GM18873 (cell line): Measurements from ENCODE around the gene TMEM178B.
"Not testable (repeated sequence)": the region's sequence is repeated elsewhere in the genome, so short reads cannot be mapped to it uniquely, and the experiment has no call there.

Source experiments
- ATAC-seq: cut with Tn5 transposase; IDR thresholded peaks from one replicate; pipeline ENCODE4 v1.9.1; 2021; ENCODE audit warnings: mild to moderate bottlenecking, moderate library complexity, moderate number of reproducible peaks; ENCODE audit not compliant: unreplicated experiment, low FRiP score

TMEM178B gene

DNA sequence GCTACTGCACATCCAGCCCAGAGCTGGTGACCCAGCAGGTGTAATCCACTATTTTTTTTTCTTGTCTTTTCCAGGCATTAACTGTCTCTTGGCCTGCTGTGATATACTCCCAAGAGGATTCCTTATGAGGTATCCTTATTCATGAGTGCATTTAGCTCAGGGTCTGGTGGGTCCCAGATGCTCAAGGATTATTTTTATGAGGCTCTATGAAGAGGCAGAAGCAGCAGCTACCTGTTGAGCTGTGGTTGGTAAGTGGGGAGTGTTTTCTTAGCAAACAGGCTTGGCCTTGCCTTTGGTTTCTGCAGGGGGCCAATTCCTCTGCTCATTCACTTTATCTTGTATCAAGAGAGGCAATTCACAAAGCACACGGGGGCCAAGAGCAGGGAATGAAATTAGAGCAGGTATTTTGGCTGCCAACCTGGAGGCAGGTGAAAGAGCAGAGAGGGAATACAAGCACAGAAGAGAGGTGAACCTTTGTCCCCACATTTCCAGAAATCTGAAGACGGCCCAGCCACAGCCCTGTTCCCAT lies 221.6 kb downstream of the TMEM178B start:
- no peak for ATAC-seq

DNA sequence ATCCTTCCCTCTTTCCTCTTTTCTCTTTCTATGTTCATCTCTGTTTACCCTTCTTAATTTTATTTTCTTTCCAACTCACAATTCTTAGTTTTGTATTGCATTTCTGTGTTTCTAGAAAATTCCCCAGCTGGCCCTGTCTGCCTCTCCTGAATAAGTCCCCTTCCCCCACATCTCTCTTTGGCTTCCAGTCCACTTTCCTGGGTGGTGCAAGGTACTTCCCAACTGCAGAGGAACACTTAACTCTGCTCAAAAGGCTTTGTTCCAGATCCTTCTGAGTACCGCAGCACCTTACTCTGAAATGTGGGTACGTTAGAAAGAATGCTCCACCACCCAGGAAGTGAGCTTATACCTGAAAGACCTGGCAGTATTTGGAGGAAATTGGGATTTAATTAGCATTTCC lies 227.0 kb downstream of the TMEM178B start:
- no peak for ATAC-seq

DNA sequence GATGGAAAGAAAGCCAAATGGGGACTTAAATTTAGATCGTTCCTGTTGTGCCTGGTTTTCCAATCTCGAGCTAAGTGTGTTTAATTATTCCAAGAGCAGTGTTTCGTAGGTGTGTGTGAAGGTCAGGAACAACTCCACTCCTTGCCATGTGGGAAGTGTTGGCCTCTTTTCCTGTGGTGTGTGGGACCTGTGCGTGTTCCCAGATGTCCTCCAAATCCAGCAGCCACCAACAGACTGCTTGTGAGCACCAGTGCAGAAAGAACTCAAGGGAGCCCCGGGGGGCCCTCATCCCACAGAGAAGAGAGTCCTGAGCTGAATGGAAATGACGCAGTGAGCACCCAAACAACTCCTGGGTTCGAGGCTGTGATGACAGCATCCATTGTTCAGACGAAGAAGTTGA lies 227.7 kb downstream of the TMEM178B start:
- ATAC-seq = no peak

GRCh38 chr7:141302617-141303016 lies 228.8 kb downstream of the TMEM178B start:
- no peak for ATAC-seq

DNA sequence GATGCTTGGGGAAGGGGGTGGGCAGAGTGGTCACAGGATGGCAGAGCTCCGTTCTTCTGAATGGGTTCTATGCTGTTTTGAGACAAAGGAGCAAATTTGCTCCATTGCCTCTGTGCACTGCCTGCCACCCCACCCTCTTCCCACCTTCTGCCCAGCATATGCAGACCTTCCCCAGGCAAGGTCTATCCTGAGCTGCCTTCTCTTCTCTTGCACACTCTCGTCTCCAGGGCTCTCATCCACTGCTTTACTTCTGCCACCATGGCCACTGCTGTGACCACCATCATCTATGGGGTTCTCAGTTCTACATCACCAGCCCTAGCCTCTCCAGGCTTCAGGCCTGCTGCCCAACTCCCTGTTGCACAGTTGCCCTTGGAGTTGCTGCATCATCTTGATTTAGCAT lies 230.4 kb downstream of the TMEM178B start:
- no peak for ATAC-seq

GRCh38 chr7:141306081-141306480 lies 232.2 kb downstream of the TMEM178B start:
- no peak for ATAC-seq

GRCh38 chr7:141312395-141312794 lies 238.5 kb downstream of the TMEM178B start:
- no peak for ATAC-seq

- ATAC-seq = no peak
These were observed 239.1 kb downstream of the TMEM178B start for GRCh38 chr7:141312828-141313521.

- no peak for ATAC-seq
These were observed 240.0 kb downstream of the TMEM178B start for GRCh38 chr7:141313896-141314295.

DNA sequence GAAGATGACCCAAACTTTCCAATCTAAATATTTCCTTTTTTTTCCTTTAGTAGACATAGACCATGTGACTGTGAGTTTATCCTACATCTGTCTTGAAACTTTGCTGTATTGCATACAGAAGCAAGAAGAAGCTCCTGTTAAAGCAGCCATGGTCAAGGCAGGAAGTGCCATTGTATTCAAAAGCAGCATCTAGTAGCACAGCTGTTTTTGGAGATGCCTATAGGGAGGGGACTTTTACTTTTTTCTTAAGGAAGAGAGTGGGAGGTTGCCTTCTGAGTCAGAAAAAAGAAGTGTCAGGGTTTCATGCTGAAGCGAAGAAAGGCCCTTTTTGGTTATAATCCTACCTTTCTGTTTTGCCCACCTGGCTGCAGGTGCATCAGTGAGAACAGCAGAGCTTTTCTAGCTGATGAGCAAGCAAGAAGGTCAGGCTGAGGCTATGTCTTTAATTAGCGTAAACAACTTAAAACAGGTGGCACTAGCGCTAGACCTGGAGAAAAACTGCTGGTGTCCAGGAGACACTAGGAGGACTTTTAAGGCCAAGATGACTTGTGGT lies 243.2 kb downstream of the TMEM178B start:
- no peak for ATAC-seq

- ATAC-seq = no peak
These were observed 246.4 kb downstream of the TMEM178B start for GRCh38 chr7:141320287-141320686.

DNA sequence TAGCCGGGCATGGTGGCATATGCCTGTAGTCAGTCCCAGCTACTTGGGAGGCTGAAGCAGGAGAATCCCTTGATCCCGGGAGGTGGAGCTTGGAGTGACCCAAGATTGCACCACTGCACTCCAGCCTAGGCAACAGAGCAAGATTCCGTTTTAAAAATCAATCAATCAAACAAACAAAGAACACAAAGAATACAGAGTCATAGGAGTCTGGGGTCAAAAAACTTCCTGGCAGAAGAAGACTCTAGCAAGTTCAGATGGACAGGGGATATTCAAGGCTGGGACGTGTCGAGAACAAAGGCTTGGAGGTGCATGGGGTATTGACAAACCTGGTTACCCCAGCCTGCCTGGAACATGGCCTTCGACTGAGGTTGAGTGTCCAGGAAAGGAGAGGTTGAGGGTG lies 248.5 kb downstream of the TMEM178B start:
- no peak for ATAC-seq

- ATAC-seq = no peak
These were observed 250.0 kb downstream of the TMEM178B start for GRCh38 chr7:141323826-141324225.

GRCh38 chr7:141324870-141325269 lies 251.0 kb downstream of the TMEM178B start:
- ATAC-seq = no peak

DNA sequence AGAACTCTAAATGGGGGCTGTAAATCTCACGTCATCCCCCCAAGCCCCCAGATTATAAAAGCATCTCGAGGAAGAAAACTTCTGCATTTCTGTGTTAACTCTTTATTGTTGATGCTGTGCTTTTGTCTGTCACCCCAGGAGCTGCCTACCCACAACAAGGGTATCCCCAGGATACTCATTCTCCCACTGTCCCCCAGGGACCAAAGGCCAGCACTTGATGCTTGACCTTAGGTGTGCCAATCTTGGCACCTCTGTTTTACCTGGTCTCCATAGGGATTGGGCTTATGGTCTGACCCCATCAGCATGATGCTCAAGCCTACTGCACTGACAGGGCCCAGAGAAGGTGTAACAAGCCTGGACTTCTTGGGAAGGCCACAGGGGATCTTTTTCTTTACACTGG lies 251.4 kb downstream of the TMEM178B start:
- no peak for ATAC-seq

DNA sequence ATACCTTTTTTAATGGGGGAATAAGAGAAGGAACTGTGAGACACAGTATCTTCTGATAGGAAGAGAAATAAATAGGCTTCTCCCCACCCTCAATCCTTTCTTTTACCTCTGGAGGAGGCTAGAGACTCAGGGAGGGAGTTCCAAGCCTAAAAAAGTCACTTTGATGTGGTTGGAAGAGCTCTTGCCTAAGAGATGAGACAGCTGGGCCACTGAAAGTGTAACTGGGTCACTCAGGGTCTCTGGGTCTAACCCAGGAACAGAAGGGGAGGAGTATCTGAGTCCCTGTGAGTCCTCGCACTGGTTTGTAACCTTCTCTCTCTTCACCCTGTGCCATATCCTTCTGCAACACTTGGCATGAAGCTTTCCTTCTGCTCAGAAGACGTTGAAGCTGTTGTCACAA lies 254.4 kb downstream of the TMEM178B start:
- ATAC-seq = no peak

GRCh38 chr7:141330285-141330684 lies 256.4 kb downstream of the TMEM178B start:
- ATAC-seq = not testable (repeated sequence)

DNA sequence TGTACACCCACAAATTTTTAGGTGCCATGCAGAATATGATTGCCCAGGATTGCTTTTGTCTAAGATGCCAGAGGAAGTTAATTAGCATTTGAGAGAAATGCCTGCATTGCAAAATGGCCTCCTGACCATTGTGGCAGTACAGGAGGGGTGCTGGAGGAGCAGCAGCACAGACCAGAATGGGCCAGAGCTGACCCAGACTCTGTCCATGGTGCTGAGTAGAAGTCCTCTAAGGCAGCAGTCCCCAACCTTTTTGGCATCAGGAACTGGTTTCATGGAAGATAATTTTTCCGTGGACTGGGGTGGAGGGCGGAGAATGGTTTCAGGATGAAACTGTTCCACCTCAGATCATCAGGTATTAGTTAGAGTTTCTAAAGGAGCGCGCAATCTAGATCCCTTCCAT lies 259.6 kb downstream of the TMEM178B start:
- ATAC-seq = no peak

DNA sequence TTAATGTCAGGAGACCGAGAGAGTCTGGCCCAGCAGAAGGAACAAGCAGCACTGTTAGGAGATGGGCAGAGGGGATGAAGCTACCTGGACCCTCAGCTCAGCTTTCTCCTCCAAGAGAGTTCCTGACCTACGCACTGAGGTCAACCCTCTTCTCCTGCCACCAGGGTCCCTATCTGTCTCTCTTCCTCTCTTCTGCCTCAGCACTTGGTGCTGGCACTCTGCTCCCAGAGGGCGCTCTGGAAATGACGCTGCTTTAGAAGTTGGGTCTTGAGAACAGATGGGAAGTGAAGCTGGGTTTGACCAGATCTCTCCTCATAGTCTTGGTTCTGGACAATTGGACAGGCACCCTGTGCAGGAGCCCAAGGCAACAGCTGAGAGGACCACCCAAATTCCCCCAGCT lies 261.3 kb downstream of the TMEM178B start:
- no peak for ATAC-seq

- ATAC-seq = no peak
These were observed 265.7 kb downstream of the TMEM178B start for GRCh38 chr7:141339603-141340002.

DNA sequence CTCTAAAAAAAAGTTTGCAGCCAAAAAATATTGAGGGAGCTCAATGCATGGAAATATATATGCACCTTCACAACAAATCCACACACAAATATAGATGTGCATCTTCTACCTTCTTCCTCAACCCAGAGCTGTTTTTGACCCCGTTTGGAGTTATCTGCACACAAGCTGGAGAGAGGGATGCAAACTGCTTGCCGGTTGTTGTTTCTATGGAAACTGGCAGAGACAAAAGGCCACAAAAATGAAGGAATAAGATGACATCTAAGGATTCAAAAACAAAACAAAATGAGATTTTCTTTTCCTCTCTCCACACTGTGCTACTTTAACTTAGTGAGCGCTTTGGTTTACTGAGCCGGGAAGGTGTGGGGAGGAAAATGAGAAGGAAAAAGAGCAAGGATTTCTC lies 267.1 kb downstream of the TMEM178B start:
- ATAC-seq = no peak
